Measurements from ENCODE around the gene TTC21B.
"Not testable (repeated sequence)": the region's sequence is repeated elsewhere in the genome, so short reads cannot be mapped to it uniquely, and the experiment has no call there.

TTC21B gene

GRCh38 chr2:165953655-165954606 lies at the start of gene TTC21B:
Gene TTC21B (minus strand): TSS chr2:165953776. CDS start chr2:165953705, 71 bp downstream.
- DNase-seq: peak; percentile 96

GRCh38 chr2:166000401-166000800 lies 46.8 kb upstream of the TTC21B start:
- no peak for DNase-seq

GRCh38 chr2:165990846-165991245 lies 37.3 kb upstream of the TTC21B start:
- no peak for DNase-seq

- DNase-seq: no peak
These were observed 36.3 kb upstream of the TTC21B start for GRCh38 chr2:165989851-165990250.

GRCh38 chr2:165985120-165985519 lies 31.5 kb upstream of the TTC21B start:
- no peak for DNase-seq

GRCh38 chr2:165972161-165972560 lies 18.6 kb upstream of the TTC21B start:
- DNase-seq: not testable (repeated sequence)

GRCh38 chr2:165970663-165971062 lies 17.1 kb upstream of the TTC21B start:
- no peak for DNase-seq

GRCh38 chr2:165969227-165969626 lies 15.7 kb upstream of the TTC21B start:
- no peak for DNase-seq

GRCh38 chr2:165967746-165968145 lies 14.2 kb upstream of the TTC21B start:
- DNase-seq: no peak

- DNase-seq: no peak
These were observed 8.2 kb upstream of the TTC21B start for GRCh38 chr2:165961818-165962217.

GRCh38 chr2:165959371-165959770 lies 5.8 kb upstream of the TTC21B start:
- DNase-seq: no peak

- no peak for DNase-seq
These were observed 4.9 kb upstream of the TTC21B start for GRCh38 chr2:165958313-165958960.

GRCh38 chr2:165957030-165957675 lies 3.6 kb upstream of the TTC21B start:
- no peak for DNase-seq

GRCh38 chr2:165953306-165953654 lies 296 bp downstream of the TTC21B start:
- DNase-seq: no peak

- no peak for DNase-seq
These were observed 800 bp downstream of the TTC21B start for GRCh38 chr2:165952741-165953211.

- no peak for DNase-seq
These were observed 1.5 kb downstream of the TTC21B start for GRCh38 chr2:165952085-165952484.

- no peak for DNase-seq
These were observed 3.1 kb downstream of the TTC21B start for GRCh38 chr2:165950438-165950837.

GRCh38 chr2:165941827-165942226 lies 11.7 kb downstream of the TTC21B start:
- no peak for DNase-seq

- no peak for DNase-seq
These were observed 15.3 kb downstream of the TTC21B start for GRCh38 chr2:165938237-165938636.

- no peak for DNase-seq
These were observed 20.2 kb downstream of the TTC21B start for GRCh38 chr2:165933211-165933910.

- DNase-seq: no peak
These were observed 25.8 kb downstream of the TTC21B start for GRCh38 chr2:165927774-165928173.

GRCh38 chr2:165927353-165927752 lies 26.2 kb downstream of the TTC21B start:
- no peak for DNase-seq

- DNase-seq: no peak
These were observed 28.6 kb downstream of the TTC21B start for GRCh38 chr2:165924946-165925345.

Measured in fibroblast of skin of right biceps (primary cell).